Activated CD8-positive, alpha-beta memory T cell treated with anti-CD3 and anti-CD28 coated beads, Interleukin-2, amount 50 U/mL, for 4 hours (primary cell): ENCODE measurements around the gene PRDM2.

ENCODE experiments used
- DNase-seq: peaks from one replicate; pipeline ENCODE4 v3.0.0-alpha.2; 2020

Gene PRDM2

GRCh38 chr1:13816016-13816760 is 116.2 kb downstream of the PRDM2 start:
- no peak for DNase-seq

GRCh38 chr1:13817906-13818305 is 117.9 kb downstream of the PRDM2 start:
- no peak for DNase-seq

- no peak for DNase-seq
Measured at GRCh38 chr1:13818926-13819325, 118.9 kb downstream of the PRDM2 start.

GRCh38 chr1:13819642-13820041 is 119.7 kb downstream of the PRDM2 start:
- no peak for DNase-seq

- DNase-seq, result no peak
Measured at GRCh38 chr1:13820055-13820454, 120.1 kb downstream of the PRDM2 start.

GRCh38 chr1:13820456-13820855 is 120.5 kb downstream of the PRDM2 start:
- DNase-seq, result no peak

GRCh38 chr1:13823126-13823880 is 123.3 kb downstream of the PRDM2 start:
- no peak for DNase-seq

- no peak for DNase-seq
Measured at GRCh38 chr1:13823936-13824335, 123.9 kb downstream of the PRDM2 start.

GRCh38 chr1:13824626-13825025 is 124.6 kb downstream of the PRDM2 start:
- DNase-seq, result no peak

- DNase-seq, result no peak
Measured at GRCh38 chr1:13825033-13825432, 125.0 kb downstream of the PRDM2 start.

- DNase-seq, result no peak
Measured at GRCh38 chr1:13826009-13826408, 126.0 kb downstream of the PRDM2 start.

GRCh38 chr1:13826591-13826990 is 126.6 kb downstream of the PRDM2 start:
- DNase-seq, result no peak

- DNase-seq, result no peak
Measured at GRCh38 chr1:13828454-13829151, 128.6 kb downstream of the PRDM2 start.

GRCh38 chr1:13829152-13829769 is 129.3 kb downstream of the PRDM2 start:
- no peak for DNase-seq

GRCh38 chr1:13830170-13830569 is 130.2 kb downstream of the PRDM2 start:
- DNase-seq, result no peak

- no peak for DNase-seq
Measured at GRCh38 chr1:13830616-13831280, 130.8 kb downstream of the PRDM2 start.

GRCh38 chr1:13832100-13832499 is 132.1 kb downstream of the PRDM2 start:
- no peak for DNase-seq

GRCh38 chr1:13832536-13832935 is 132.5 kb downstream of the PRDM2 start:
- DNase-seq, result no peak

GRCh38 chr1:13836136-13836535 is 136.1 kb downstream of the PRDM2 start:
- DNase-seq, result no peak

GRCh38 chr1:13836631-13837030 is 136.6 kb downstream of the PRDM2 start:
- no peak for DNase-seq

- DNase-seq, result no peak
Measured at GRCh38 chr1:13838236-13838635, 138.2 kb downstream of the PRDM2 start.

GRCh38 chr1:13842497-13842896 is 142.5 kb downstream of the PRDM2 start:
- DNase-seq, result no peak

GRCh38 chr1:13851726-13852125 is 151.7 kb downstream of the PRDM2 start:
- no peak for DNase-seq
